Activated CD8-positive, alpha-beta memory T cell treated with anti-CD3 and anti-CD28 coated beads for 36 hours (primary cell): Measurements from ENCODE around the gene CBX2. TPM values are rescaled to one million over a fixed set of nuclear protein-coding genes. Genes with fewer than 3 reads are reported as not detected.

Experiments
- CTCF ChIA-PET: fragments of 350-600 bp; sonication (Branson Sonifier 250); formaldehyde crosslinking; loops from one replicate; lab custom pipeline; 2021; ENCODE audit warnings: antibody characterized with exemption; lab: Charles Lee
- POLR2A ChIA-PET: fragments of 350-600 bp; sonication (Branson Sonifier 250); formaldehyde crosslinking; loops from one replicate; lab custom pipeline; 2021; ENCODE audit warnings: antibody characterized with exemption; lab: Charles Lee
- total RNA-seq, 2 experiments: library from RNA; stranded (reverse); gene quantifications; one replicate each; pipeline ENCODE4 v1.2.3, GENCODE V29; 2021

CBX2 gene
- total RNA-seq, 2 experiments from 2014 or later, result 3.8 TPM

DNA sequence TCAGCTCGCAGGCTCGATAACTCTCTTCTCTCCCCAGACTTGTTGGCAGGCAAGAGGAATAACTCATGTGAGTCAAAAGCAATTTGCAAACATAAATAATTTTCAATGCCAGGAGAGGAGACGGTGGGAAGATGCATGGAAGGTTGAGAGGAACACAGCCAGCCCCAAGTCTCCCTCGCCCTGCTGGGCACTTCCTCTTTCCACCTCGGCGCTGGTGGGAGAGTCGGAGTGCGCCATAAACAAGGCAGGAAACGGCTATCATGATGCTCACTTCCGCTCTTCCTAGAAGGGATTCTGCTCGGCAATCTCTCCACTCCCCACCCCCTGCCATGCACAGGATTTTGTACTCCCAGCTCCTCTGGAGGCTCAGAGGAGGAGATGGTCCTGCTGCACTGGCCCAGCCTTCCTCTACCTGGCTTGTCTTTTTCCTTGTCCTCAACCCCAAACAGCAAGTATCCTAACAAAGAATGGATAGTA is 48.3 kb downstream of the CBX2 start:
- POLR2A ChIA-PET, result no interaction called here
- CTCF ChIA-PET, result interaction anchor here (1.0 to 1.1 kb wide), 2 partner anchors 8 to 18 kb away, joined by 3 read pairs; no protein-coding TSS in a partner anchor

DNA sequence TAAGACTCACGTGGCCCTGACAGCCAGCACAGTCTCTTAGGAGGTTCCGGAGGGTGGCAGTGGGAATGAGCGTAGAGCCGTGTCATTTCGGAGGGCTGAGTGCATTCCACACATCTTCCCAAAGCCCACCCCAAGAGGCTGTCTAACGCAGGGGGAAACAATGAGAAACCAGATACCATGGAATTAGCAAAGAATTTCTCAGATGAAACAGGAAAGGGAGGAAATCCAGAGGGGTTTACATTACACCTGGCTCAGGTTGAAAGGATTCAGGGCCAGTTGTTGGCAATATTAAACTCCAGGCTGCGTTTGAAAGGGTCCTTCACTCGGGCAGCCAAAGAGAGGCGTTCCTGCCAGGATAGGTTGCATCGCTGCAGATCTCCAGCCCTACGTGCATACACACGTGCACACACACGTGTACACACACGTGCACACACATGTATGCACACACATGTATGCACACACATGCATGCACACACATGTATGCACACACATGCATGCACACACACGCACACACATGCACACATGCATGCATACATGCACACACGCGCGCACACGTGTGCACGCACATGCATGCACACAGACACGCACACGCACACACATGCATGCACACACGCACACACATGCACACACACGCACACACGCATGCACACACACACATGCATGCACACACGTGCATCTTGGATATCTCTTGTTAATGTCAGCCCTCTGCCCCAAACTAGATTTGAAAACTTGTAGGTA is 49.1 kb downstream of the CBX2 start:
- ChIA-PET CTCF (interaction anchor here (1.0 to 1.1 kb wide), 2 partner anchors 9 to 17 kb away, joined by 3 read pairs; no protein-coding TSS in a partner anchor), POLR2A (no interaction called here)

DNA sequence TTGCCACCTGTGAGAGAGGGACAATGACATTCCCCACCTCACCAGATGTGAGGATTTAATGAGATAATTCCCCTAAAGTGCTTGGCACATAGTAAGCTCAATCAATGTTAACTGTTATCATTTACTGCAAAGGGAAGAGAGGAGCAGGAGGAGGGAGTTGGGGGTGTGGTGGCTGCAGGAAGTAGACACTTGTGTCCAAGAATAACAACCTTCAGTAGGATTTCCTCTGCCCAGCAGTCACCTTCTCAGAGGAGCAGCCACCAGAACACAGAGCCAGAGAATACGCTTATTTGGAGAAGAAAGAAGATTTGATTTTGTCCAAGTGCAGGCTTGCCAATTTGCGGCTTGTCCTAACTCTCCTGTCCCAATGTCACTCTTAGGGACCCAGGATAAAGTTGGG is 51.1 kb downstream of the CBX2 start:
- ChIA-PET CTCF (interaction anchor here (1.4 kb wide), 1 partner anchor 21 kb away, joined by 4 read pairs; no protein-coding TSS in a partner anchor), POLR2A (no interaction called here)

DNA sequence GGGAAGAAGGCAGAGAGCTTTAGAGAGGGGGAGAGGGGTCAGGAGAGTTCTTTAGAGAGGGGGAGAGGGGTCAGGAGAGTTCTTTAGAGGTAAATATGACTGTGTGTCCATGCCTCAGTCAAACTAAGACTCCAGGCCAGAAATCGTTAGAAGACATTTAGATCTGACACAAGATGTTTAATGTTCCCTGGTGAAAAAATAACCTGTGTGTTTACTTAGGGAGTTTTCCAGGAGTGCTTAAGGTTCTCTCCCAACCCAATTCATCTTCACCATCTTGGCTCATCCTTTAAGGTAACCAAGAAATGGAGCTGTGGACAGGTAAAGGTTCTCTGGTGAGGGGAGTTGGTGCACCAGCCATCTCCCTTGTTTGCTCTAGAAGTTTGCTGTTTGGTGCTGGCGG is 51.5 kb downstream of the CBX2 start:
- POLR2A ChIA-PET, result no interaction called here

DNA sequence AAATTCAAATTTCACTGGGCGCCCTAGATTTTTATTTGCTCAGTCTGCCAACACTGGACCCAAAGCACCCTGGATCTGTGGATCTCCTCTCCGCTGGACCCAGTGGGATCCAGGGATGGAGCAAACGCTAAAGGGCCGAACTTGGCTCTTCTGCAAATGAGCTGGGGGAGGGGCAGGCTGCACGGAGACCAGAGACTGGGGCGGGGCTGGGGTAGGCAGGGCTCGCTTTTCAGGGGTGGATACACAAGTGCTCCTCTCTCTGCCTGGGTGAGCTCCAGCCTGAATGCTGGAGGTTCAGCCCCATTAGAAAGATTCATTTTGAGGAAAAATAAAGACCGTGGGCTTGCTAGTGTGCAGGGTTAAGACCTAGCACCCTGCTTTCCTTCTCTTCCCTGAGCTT is 52.4 kb downstream of the CBX2 start:
- ChIA-PET CTCF (interaction anchor here (1.1 kb wide), 1 partner anchor 11 kb away, joined by 4 read pairs; no protein-coding TSS in a partner anchor), POLR2A (no interaction called here)

More for the DNA sequence above, 51.5 kb downstream of the CBX2 start:
- CTCF ChIA-PET, result no interaction called here

DNA sequence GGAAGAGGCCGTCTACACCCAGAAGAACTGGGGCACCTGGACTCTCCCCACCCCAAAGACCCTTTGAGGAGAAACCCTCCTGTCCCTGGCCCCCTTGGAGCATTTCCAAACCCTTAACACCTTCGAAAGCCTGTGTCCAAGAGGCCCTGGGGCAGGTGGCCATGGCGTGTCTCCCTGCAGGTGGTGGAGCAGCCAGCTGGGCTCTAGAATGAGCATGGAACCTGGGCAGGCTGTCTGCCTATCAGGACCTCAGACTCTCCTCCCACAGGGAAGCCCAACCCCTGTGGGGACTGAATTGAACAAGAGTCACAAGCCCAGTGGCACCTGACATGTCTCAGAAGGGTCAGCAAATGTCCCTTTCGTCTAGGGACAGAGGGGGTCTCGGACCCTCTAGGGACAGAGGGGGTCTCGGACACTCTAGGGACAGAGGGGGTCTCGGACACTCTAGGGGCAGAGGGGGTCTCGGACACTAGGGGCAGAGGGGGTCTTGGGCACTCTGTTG is 52.9 kb downstream of the CBX2 start:
- POLR2A ChIA-PET, result no interaction called here

DNA sequence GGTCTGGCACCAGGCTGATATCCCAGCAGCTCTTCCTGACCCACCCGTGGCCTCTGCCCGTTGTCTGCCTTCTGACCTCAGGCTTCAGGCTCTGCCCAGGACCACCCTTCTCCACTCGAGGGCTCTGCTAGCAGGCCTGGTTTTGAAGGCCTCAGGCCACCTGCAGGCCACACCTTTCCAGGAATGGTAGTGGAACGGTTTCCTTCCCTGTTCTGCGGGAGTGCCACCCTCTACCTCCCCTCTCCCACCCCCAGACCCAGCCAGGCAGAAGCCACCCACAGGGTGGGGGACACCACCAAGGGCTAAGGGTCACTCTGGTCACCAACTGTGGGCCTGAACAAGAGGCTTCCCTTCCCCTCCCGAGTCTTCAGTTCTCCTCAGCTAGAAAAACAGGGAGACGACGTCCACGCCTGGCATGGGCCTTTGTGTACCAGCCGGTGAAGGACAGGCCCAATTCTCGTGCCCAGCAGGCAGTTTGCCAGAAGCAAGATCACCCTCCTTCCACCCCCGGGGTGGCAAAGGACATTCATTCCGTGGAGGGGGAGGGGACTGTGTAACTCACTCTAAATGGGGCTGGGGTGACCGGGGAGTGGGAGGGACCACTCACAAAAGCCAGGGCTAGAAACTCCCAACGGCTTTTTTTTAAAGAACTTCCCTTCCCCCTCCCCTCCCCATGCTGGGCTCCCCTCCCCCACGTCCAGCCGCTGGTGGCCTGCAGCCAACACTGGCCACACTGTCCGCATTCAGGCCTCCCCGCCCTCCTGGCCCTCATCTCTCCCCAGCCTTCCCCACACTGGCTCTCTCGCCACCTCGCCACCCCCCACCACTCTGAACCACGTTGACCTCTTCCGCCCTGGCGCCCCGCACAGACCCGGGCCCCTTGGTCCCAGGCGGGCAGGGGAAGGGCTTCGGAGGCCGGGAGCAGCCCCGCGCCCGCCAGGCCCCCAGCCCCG is 53.6 kb downstream of the CBX2 start:
- POLR2A ChIA-PET, result no interaction called here
- CTCF ChIA-PET, result interaction anchor here (1.1 to 1.9 kb wide), 2 partner anchors 10 to 20 kb away, joined by 4 to 8 read pairs; no protein-coding TSS in a partner anchor

More for the DNA sequence above, 52.9 kb downstream of the CBX2 start:
- CTCF ChIA-PET, result interaction anchor here (1.1 kb wide), 1 partner anchor 10 kb away, joined by 4 read pairs; no protein-coding TSS in a partner anchor

DNA sequence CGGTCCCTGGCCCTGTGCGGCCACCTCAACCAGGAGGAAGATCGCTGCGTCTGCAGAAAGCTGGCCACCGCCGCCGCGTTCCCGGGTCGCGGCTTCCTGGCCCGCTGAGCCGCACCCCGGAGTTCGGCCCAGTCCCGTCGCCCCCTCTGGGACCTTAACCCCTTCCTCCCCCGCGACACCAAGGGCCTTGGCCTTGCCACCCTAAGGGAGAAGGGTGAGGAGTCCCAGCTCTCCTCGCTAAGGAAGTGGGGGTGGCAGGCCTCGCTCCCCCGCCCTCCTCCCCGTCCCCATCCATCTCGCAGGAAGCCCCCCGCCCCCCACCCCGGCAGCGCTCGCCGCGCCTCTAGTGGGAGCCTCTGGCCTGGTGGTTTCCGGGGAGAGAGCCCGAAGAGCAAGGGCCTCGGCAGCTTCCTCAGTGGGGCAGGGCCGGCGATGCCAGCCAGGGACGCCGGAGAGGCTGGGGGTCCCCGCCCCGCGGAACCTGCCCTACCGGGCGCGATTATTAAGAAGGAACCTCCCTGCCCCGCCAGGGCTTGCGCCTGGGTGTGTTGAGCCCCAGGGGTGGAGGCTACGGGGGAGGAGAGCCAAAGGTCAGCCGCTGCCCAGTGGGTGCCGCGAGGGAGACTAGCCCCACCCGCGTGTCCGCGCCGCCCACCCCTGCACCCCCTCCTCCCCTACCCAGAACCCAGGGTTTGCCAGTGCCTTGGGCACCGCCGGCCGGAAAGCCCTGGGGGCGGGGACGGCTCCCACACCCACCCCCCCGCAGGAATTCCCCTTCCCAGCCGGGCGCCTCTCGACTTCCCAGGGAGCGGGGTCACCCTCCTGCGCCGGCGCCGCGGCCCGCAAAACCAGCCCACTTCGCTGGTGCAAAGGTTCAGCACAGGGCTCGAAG is 54.5 kb downstream of the CBX2 start:
- ChIA-PET CTCF (interaction anchor here (1.9 kb wide), 1 partner anchor 21 kb away, joined by 8 read pairs; no protein-coding TSS in a partner anchor), POLR2A (interaction anchor here (0.6 kb wide), 2 partner anchors 21 to 32 kb away, joined by 4 to 11 read pairs; no protein-coding TSS in a partner anchor)

DNA sequence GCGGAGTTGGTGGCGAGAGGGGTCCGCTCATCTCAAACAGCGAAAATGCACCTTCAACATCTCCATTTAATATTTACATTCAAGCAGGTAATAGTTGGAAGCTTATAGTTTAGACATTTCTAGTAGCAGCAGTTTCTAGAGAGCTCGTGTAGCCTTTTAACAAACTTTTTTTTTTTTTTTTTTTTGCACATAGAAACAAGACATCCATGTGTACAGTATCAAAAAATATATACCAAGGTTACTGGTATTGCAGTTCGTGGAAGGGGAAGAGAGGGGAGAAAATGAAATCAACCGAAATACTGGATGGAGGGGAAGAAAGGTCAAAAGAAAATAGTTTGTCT is 55.1 kb downstream of the CBX2 start:
- CTCF ChIA-PET, result interaction anchor here (1.0 to 1.9 kb wide), 3 partner anchors 18 to 36 kb away, joined by 3 to 8 read pairs (median 3); partner anchors contain the start of gene CBX8
- POLR2A ChIA-PET, result interaction anchor here (0.6 kb wide), 2 partner anchors 22 to 33 kb away, joined by 4 to 11 read pairs; no protein-coding TSS in a partner anchor

DNA sequence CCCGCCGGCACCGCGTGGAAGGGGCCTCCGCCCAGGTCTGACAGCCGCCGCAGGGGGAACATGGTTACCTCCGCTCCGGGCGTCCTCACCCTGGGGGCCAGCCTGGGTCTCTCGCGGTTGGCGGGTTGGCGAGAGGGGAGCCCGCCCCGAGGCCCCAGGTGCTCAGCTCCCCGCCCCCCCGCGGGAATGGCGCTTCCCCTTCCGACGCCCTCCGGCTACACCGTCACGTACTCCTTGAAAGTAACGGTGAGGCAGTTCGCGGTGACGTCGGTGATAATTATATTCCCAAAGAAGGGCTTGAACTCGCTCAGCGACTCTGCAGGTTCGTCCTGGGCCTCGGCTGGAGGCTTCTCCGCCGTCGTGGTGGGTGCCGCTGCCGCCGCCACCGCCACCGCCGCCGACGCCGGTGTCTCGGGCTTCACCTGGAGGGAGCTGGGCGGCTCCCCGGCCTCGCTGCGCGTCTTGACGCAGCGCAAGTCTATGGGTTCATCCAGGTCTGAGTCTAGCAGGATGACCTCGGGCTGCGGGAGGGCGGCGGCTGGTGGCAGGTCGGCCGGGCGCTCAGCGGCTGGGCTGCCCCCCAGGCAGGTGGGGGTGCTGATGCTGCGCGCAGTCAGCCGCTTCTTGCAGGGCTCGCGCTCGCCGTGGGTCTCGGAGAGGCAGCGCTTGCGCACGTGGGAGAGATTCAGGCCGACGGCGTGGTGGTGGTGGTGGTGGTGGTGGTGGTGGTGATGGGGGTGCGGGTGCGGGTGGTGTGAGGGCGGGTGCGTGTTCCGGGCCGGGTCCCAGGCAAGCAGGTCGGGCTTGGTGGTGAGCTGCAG is 56.0 kb downstream of the CBX2 start:
- ChIA-PET POLR2A (no interaction called here), CTCF (interaction anchor here (0.5 to 3.9 kb wide), 8 partner anchors 10 to 88 kb away, joined by 3 to 22 read pairs (median 3); partner anchors contain the start of gene CBX8)

DNA sequence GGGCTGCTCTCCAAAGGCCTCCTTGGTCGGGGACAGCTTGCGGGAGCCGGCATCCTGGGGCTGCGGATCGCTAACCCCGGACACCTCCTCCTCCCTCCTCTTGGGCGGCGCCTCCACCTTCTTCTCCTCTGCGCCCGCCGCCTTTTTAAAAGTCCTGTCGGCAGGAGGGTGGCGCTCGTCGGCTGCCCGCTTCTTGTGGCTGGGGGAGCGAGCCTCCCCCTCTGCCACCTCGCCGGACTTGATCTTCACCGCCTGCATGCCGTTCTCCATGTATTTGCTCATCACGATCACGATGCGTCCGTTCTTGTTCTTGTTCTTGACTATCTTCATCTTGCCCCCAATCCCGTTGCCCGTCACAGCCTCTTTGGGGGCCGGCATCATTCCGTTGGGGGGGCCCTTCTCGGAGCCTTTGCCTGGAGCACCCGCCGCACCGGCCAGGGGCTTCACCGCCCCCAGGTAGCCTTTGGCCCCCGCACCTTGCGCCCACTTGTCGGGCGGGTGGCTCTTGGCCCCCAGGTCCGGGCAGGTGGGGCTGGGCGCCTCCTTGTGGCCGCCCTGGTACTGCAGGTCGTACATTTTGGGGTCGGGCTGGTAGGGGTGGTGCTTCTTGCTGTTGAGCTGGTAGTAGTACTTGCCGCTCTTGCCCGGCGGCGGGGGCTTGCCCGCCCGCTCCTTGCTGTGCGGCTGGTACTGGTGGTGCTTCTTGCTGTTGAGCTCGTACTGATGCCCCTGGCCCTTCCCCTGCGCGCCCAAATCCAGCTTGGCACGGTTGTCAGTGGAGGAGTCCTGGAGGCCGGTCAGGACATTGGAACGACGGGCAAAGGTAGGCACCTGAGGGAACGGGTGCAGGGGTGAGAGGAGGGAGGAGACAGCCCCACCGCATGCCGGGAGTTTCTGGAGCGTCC is 56.9 kb downstream of the CBX2 start:
- POLR2A ChIA-PET, result no interaction called here
- CTCF ChIA-PET, result interaction anchor here (0.8 to 3.9 kb wide), 10 partner anchors 9 to 87 kb away, joined by 3 to 22 read pairs (median 4); partner anchors contain the start of gene CBX8

DNA sequence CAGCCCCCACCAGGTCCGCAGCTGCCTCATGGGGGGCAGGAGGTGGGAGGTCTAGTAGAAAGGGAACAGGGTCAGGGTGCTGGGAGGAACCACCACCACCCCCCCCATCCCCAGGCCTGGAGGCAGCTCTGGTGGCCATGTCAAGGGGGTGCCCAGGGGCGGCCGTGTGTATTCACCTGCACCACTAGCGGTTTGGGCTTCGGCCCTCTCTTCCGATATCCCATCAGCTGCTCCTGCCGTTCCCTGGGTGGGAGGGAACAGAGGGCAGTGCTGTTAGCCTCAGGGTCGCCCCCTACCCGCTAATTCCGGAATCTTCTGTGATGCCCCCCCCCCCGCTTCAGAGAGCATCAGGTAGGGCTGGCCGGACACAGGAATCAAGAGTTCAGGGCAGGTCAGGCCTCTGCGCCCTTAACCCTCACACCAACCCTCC is 57.5 kb downstream of the CBX2 start:
- ChIA-PET POLR2A (no interaction called here), CTCF (interaction anchor here (0.8 to 3.9 kb wide), 7 partner anchors 9 to 88 kb away, joined by 3 to 22 read pairs (median 4); partner anchors contain the start of gene CBX8)

DNA sequence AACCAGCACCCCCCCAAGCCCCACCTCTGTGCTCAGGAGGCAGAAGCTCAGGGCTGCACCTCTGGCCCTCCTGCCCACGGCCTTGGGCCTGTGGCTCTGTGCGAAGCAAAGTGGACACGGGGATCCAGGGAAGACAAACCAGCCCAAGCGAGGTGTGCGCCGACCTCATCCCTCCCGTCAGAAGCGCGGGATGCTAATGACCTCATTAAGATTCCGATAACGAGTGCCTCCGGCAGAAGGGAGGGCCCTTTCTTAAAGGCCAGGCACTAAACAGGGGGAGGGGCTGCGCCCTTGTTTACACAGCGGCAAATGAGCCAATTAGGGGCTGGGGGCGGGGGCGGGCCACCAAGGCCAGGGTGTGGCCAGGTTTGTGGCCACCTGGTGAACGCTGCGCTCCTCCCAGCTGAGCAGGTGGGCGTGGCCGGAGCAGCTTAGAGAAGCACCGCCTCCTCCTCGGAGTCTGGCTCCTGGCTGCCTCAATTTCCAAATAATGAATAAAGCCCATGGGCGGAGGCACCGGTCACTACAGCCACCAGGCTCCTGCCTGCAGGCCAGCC is 58.1 kb downstream of the CBX2 start:
- CTCF ChIA-PET, result interaction anchor here (1.0 to 3.9 kb wide), 6 partner anchors 8 to 89 kb away, joined by 3 to 22 read pairs (median 8); partner anchors contain the start of gene CBX8
- POLR2A ChIA-PET, result interaction anchor here (1.8 kb wide), 1 partner anchor 25 kb away, joined by 6 read pairs; no protein-coding TSS in a partner anchor

DNA sequence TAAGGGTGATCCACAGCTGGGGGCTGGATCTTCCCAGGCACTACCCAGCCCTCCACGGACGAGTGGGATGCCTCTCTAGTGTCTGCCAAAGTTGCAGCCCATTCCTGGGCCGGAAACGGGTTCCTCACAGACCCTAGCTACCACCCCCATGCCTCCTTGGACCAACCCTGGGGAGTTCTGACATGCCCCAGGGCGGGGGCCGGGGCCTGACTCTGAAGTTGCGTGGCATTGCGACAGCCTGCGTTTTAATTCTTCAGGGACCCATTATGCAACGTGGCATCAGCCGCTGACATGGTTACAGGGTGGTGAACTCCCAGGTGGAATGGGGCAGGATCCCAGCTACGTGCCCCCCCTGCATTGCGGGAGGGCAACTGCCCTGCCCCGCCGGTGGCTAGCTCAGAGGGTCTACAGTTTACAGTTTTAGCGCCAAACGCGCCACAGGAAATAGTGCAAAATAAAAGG is 58.6 kb downstream of the CBX2 start:
- POLR2A ChIA-PET, result interaction anchor here (0.9 to 1.8 kb wide), 3 partner anchors 26 to 40 kb away, joined by 6 to 7 read pairs (median 6); partner anchors contain the start of gene CBX8
- CTCF ChIA-PET, result interaction anchor here (0.6 to 3.9 kb wide), 5 partner anchors 15 to 64 kb away, joined by 3 to 22 read pairs (median 11); partner anchors contain the start of gene CBX8
